Right lobe of liver (tissue), 4 donors: ENCODE results near the gene NETO1.

Experiments
- CTCF ChIP-seq, 4 donors: fragments of 200-600 bp in 3 of 4; fragments of 450-650 bp in 1 of 4; IDR thresholded peaks; one replicate each; pipeline versions ENCODE4 v1.5.1 to v1.8.0; 2016 to 2022; ENCODE audit warnings: antibody characterized with exemption in 4 of 4, mild to moderate bottlenecking in 2 of 4
- POLR2A ChIP-seq: fragments of 450-650 bp; IDR thresholded peaks from one replicate; pipeline ENCODE4 v1.6.1; 2017; ENCODE audit warnings: antibody characterized with exemption, mild to moderate bottlenecking
- donor health status: DM: no; HTN: no; CAD: no.
- donor health status: DM: no; HTN: no; CAD: no.
- donor health status: DM: no; HTN: yes; CAD: no.

- no peak for TF ChIP-seq CTCF (IDR thresholded peaks at IDR 0.05)
- TF ChIP-seq POLR2A, result no peak
Measured at GRCh38 chr18:72692595-72692994, 175.2 kb downstream of the NETO1 start.
